ENCODE data around the gene CCDC136.

The CCDC136 gene

GRCh38 chr7:128860158-128861073, 68.6 kb downstream of the CCDC136 start:
- H3K4me3 Mint-ChIP-seq: no peak overlapping the region
- no peaks in the 10 kb centered on the region for H3K9me3 Mint-ChIP-seq
- DNase-seq (ENCODE audit: low spot score in 2 of 2) (no peak), ATAC-seq (replicated peaks; ENCODE audit: extremely low read depth, poor library complexity, severe bottlenecking) (no peak)
- no peaks in the 10 kb centered on the region for H3K27me3 Mint-ChIP-seq
- H3K27ac Mint-ChIP-seq (ENCODE audit: low read depth): peak overlapping the region; percentile 6
- peaks cover 25% of the 10 kb centered on the region for H3K4me1 Mint-ChIP-seq
- peaks cover 12% of the 10 kb centered on the region for H3K36me3 Mint-ChIP-seq (ENCODE audit: insufficient read depth)

- DNase-seq (ENCODE audit: low spot score in 2 of 2) (no peak), ATAC-seq (replicated peaks; ENCODE audit: extremely low read depth, poor library complexity, severe bottlenecking) (no peak)
- Mint-ChIP-seq H3K27ac (ENCODE audit: low read depth) (peak overlapping the region; percentile 87), H3K36me3 (ENCODE audit: insufficient read depth) (peaks cover 14% of the 10 kb centered on the region), H3K27me3 (no peaks in the 10 kb centered on the region), H3K4me1 (peaks cover 31% of the 10 kb centered on the region), H3K9me3 (no peaks in the 10 kb centered on the region), H3K4me3 (peak overlapping the region; percentile 90)
Measured at GRCh38 chr7:128861957-128862570, 70.3 kb downstream of the CCDC136 start.

GRCh38 chr7:128862571-128863432, 71.0 kb downstream of the CCDC136 start, which contains the start of gene ATP6V1F:
Gene ATP6V1F (plus strand): TSS chr7:128862856. CDS start chr7:128862905, 49 bp downstream.
- Mint-ChIP-seq H3K27ac (ENCODE audit: low read depth) (peak within 1 kb of the TSS; percentile 87), H3K9me3 (no peaks in the 10 kb centered on the region), H3K4me1 (peaks cover 33% of the 10 kb centered on the region), H3K36me3 (ENCODE audit: insufficient read depth) (peaks cover 14% of the 10 kb centered on the region), H3K4me3 (peak within 1 kb of the TSS; percentile 90), H3K27me3 (no peaks in the 10 kb centered on the region)
- ATAC-seq (replicated peaks; ENCODE audit: extremely low read depth, poor library complexity, severe bottlenecking) (peak; percentile 90), DNase-seq (ENCODE audit: low spot score in 2 of 2) (peak; percentile 99 to 100)

- ATAC-seq (replicated peaks; ENCODE audit: extremely low read depth, poor library complexity, severe bottlenecking): peak; percentile 59
- no peaks in the 10 kb centered on the region for H3K9me3 Mint-ChIP-seq
Measured at GRCh38 chr7:128863433-128863989, 71.7 kb downstream of the CCDC136 start.

GRCh38 chr7:128865303-128865702, 73.5 kb downstream of the CCDC136 start:
- no peak overlapping the region for H3K27ac Mint-ChIP-seq (ENCODE audit: low read depth)
- peaks cover 14% of the 10 kb centered on the region for H3K36me3 Mint-ChIP-seq (ENCODE audit: insufficient read depth)
- H3K9me3 Mint-ChIP-seq: no peaks in the 10 kb centered on the region
- DNase-seq (ENCODE audit: low spot score in 2 of 2) (no peak), ATAC-seq (replicated peaks; ENCODE audit: extremely low read depth, poor library complexity, severe bottlenecking) (no peak)
- H3K4me1 Mint-ChIP-seq: peaks cover 39% of the 10 kb centered on the region
- H3K4me3 Mint-ChIP-seq: no peak overlapping the region
- no peaks in the 10 kb centered on the region for H3K27me3 Mint-ChIP-seq

More at GRCh38 chr7:128863433-128863989, 71.7 kb downstream of the CCDC136 start:
- Mint-ChIP-seq H3K27ac (ENCODE audit: low read depth) (peak overlapping the region; percentile 87), H3K4me1 (peaks cover 35% of the 10 kb centered on the region), H3K4me3 (peak overlapping the region; percentile 90), H3K27me3 (no peaks in the 10 kb centered on the region), H3K36me3 (ENCODE audit: insufficient read depth) (peaks cover 14% of the 10 kb centered on the region)
- DNase-seq (ENCODE audit: low spot score in 2 of 2): no peak

- H3K36me3 Mint-ChIP-seq (ENCODE audit: insufficient read depth): peaks cover 14% of the 10 kb centered on the region
- no peak for DNase-seq (ENCODE audit: low spot score in 2 of 2)
- no peak overlapping the region for H3K4me3 Mint-ChIP-seq
Measured at GRCh38 chr7:128865996-128866877, 74.5 kb downstream of the CCDC136 start.

GRCh38 chr7:128867241-128867640, 75.5 kb downstream of the CCDC136 start:
- H3K4me1 Mint-ChIP-seq: peaks cover 37% of the 10 kb centered on the region
- peaks cover 14% of the 10 kb centered on the region for H3K36me3 Mint-ChIP-seq (ENCODE audit: insufficient read depth)
- H3K9me3 Mint-ChIP-seq: no peaks in the 10 kb centered on the region
- no peak overlapping the region for H3K4me3 Mint-ChIP-seq
- H3K27ac Mint-ChIP-seq (ENCODE audit: low read depth): no peak overlapping the region
- DNase-seq (ENCODE audit: low spot score in 2 of 2) (no peak), ATAC-seq (replicated peaks; ENCODE audit: extremely low read depth, poor library complexity, severe bottlenecking) (no peak)
- no peaks in the 10 kb centered on the region for H3K27me3 Mint-ChIP-seq

More at GRCh38 chr7:128865996-128866877, 74.5 kb downstream of the CCDC136 start:
- Mint-ChIP-seq H3K9me3 (no peaks in the 10 kb centered on the region), H3K4me1 (peaks cover 42% of the 10 kb centered on the region), H3K27ac (ENCODE audit: low read depth) (no peak overlapping the region), H3K27me3 (no peaks in the 10 kb centered on the region)
- ATAC-seq (replicated peaks; ENCODE audit: extremely low read depth, poor library complexity, severe bottlenecking): no peak

GRCh38 chr7:128867842-128868623, 76.3 kb downstream of the CCDC136 start:
- DNase-seq (ENCODE audit: low spot score in 2 of 2): no peak
- Mint-ChIP-seq H3K4me3 (peak overlapping the region; percentile 69), H3K4me1 (peaks cover 30% of the 10 kb centered on the region), H3K27ac (ENCODE audit: low read depth) (peak overlapping the region; percentile 54), H3K36me3 (ENCODE audit: insufficient read depth) (peaks cover 6% of the 10 kb centered on the region), H3K9me3 (no peaks in the 10 kb centered on the region), H3K27me3 (no peaks in the 10 kb centered on the region)
- no peak for ATAC-seq (replicated peaks; ENCODE audit: extremely low read depth, poor library complexity, severe bottlenecking)

GRCh38 chr7:128868624-128869137, 76.9 kb downstream of the CCDC136 start:
- Mint-ChIP-seq H3K27ac (ENCODE audit: low read depth) (no peak overlapping the region), H3K4me3 (peak overlapping the region; percentile 69), H3K27me3 (no peaks in the 10 kb centered on the region), H3K9me3 (no peaks in the 10 kb centered on the region), H3K36me3 (ENCODE audit: insufficient read depth) (peaks cover 5% of the 10 kb centered on the region), H3K4me1 (peaks cover 26% of the 10 kb centered on the region)
- no peak for DNase-seq (ENCODE audit: low spot score in 2 of 2)
- no peak for ATAC-seq (replicated peaks; ENCODE audit: extremely low read depth, poor library complexity, severe bottlenecking)

GRCh38 chr7:128869138-128869943, 77.6 kb downstream of the CCDC136 start:
- Mint-ChIP-seq H3K4me3 (peak overlapping the region; percentile 81), H3K9me3 (no peaks in the 10 kb centered on the region), H3K4me1 (peaks cover 24% of the 10 kb centered on the region), H3K27me3 (no peaks in the 10 kb centered on the region), H3K36me3 (ENCODE audit: insufficient read depth) (peaks cover 3% of the 10 kb centered on the region), H3K27ac (ENCODE audit: low read depth) (no peak overlapping the region)
- DNase-seq (ENCODE audit: low spot score in 2 of 2) (peak; percentile 18 to 29), ATAC-seq (replicated peaks; ENCODE audit: extremely low read depth, poor library complexity, severe bottlenecking) (peak; percentile 80)

Data from central memory CD8-positive, alpha-beta T cell (primary cell).